ENCODE data around the gene PARD3.

Gene PARD3

GRCh38 chr10:34186745-34187144 is 628.4 kb downstream of the PARD3 start:
- no peaks in the 10 kb centered on the region for H4K20me1 ChIP-seq (ENCODE audit: insufficient read depth)
- no peak overlapping the region for H3K4me2 ChIP-seq
- H3K36me3 ChIP-seq (ENCODE audit: insufficient read depth): no peaks in the 10 kb centered on the region
- no peak overlapping the region for H3K4me3 ChIP-seq (IDR thresholded peaks at IDR 0.05; ENCODE audit: insufficient read depth, low read depth, low read length)
- H3K27ac ChIP-seq: no peak overlapping the region
- no peaks in the 10 kb centered on the region for H3K79me2 ChIP-seq (ENCODE audit: insufficient read depth, low read depth)
- no peak for TF ChIP-seq CTCF (conservative IDR thresholded peaks at IDR 0.05; ENCODE audit: low read depth, low read length)
- H3K27me3 ChIP-seq (ENCODE audit: insufficient read depth, low read depth): no peaks in the 10 kb centered on the region
- no peak overlapping the region for H2AFZ ChIP-seq (ENCODE audit: low read depth)
- no peak overlapping the region for H3K9ac ChIP-seq
- peaks cover under 1% of the 10 kb centered on the region for H3K4me1 ChIP-seq (ENCODE audit: low read depth, poor library complexity, severe bottlenecking)

- TF ChIP-seq CTCF (conservative IDR thresholded peaks at IDR 0.05; ENCODE audit: low read depth, low read length): no peak
- no peaks in the 10 kb centered on the region for H3K79me2 ChIP-seq (ENCODE audit: insufficient read depth, low read depth)
- H3K4me1 ChIP-seq (ENCODE audit: low read depth, poor library complexity, severe bottlenecking): peaks cover 5% of the 10 kb centered on the region
- no peak overlapping the region for H3K4me3 ChIP-seq (IDR thresholded peaks at IDR 0.05; ENCODE audit: insufficient read depth, low read depth, low read length)
- no peak overlapping the region for H3K9ac ChIP-seq
- no peaks in the 10 kb centered on the region for H3K36me3 ChIP-seq (ENCODE audit: insufficient read depth)
- H3K4me2 ChIP-seq: no peak overlapping the region
- H4K20me1 ChIP-seq (ENCODE audit: insufficient read depth): no peaks in the 10 kb centered on the region
- no peaks in the 10 kb centered on the region for H3K27me3 ChIP-seq (ENCODE audit: insufficient read depth, low read depth)
- no peak overlapping the region for H2AFZ ChIP-seq (ENCODE audit: low read depth)
- H3K27ac ChIP-seq: no peak overlapping the region
These were observed 629.1 kb downstream of the PARD3 start for GRCh38 chr10:34185998-34186397.

DNA sequence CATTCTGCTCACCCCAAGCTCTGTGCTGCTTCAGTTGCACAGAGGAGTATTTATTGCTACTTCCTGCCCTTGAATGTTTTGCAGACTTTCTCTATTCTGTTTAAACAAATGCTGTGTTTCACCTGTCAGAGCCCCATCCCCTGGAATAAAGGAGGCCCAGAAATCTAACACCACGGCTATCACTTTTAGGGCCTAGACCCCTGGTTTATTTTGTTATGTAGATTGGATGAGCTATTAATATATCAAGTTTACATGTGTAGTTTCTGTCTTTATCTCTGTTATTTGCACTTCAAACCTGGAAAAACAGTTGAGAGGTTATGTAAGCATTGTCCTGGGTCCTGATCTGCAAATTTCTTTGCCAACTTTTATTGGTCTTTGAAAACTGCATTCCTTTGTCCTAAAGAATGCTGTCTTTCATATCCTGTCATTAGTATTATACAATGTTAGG is 630.1 kb downstream of the PARD3 start:
- no peak for TF ChIP-seq CTCF (conservative IDR thresholded peaks at IDR 0.05; ENCODE audit: low read depth, low read length)
- no peaks in the 10 kb centered on the region for H3K36me3 ChIP-seq (ENCODE audit: insufficient read depth)
- no peaks in the 10 kb centered on the region for H4K20me1 ChIP-seq (ENCODE audit: insufficient read depth)
- no peaks in the 10 kb centered on the region for H3K79me2 ChIP-seq (ENCODE audit: insufficient read depth, low read depth)
- H3K9ac ChIP-seq: no peak overlapping the region
- no peak overlapping the region for H3K4me3 ChIP-seq (IDR thresholded peaks at IDR 0.05; ENCODE audit: insufficient read depth, low read depth, low read length)
- H3K27me3 ChIP-seq (ENCODE audit: insufficient read depth, low read depth): no peaks in the 10 kb centered on the region
- H3K4me1 ChIP-seq (ENCODE audit: low read depth, poor library complexity, severe bottlenecking): peaks cover 5% of the 10 kb centered on the region
- no peak overlapping the region for H3K27ac ChIP-seq
- no peak overlapping the region for H2AFZ ChIP-seq (ENCODE audit: low read depth)
- H3K4me2 ChIP-seq: no peak overlapping the region

DNA sequence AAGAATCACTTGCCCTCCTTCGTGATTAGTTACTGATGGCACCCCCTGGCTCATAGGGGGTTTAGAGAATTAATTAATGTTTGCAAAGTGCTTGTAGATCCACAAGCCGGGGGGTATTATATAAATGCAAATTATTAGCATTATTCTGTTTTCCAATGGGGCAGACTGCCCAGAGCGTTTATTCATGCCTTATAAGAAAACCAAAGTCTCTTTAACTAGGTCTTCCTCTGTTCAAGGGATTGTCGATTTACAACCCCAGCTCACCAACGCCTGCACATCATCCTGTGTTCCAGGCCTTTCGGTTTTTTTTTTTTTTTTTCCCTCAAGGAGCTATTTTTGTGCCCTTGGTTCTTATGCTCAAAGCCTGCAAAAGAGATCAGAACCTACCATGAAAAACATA is 630.7 kb downstream of the PARD3 start:
- Histone ChIP-seq H3K27ac (no peak overlapping the region), H2AFZ (ENCODE audit: low read depth) (no peak overlapping the region), H3K4me3 (IDR thresholded peaks at IDR 0.05; ENCODE audit: insufficient read depth, low read depth, low read length) (no peak overlapping the region), H3K36me3 (ENCODE audit: insufficient read depth) (no peaks in the 10 kb centered on the region), H4K20me1 (ENCODE audit: insufficient read depth) (no peaks in the 10 kb centered on the region), H3K4me1 (ENCODE audit: low read depth, poor library complexity, severe bottlenecking) (peaks cover 5% of the 10 kb centered on the region), H3K27me3 (ENCODE audit: insufficient read depth, low read depth) (no peaks in the 10 kb centered on the region), H3K4me2 (no peak overlapping the region), H3K79me2 (ENCODE audit: insufficient read depth, low read depth) (no peaks in the 10 kb centered on the region), H3K9ac (no peak overlapping the region)
- no peak for TF ChIP-seq CTCF (conservative IDR thresholded peaks at IDR 0.05; ENCODE audit: low read depth, low read length)

Measured in KMS-11 (cell line).